Measurements from ENCODE around the gene PLA2R1. TPM values are rescaled to one million over a fixed set of nuclear protein-coding genes. Genes with fewer than 3 reads are reported as not detected.

The PLA2R1 gene
- total RNA-seq, 1 donor from 2014 or later, result 46.5 TPM

DNA sequence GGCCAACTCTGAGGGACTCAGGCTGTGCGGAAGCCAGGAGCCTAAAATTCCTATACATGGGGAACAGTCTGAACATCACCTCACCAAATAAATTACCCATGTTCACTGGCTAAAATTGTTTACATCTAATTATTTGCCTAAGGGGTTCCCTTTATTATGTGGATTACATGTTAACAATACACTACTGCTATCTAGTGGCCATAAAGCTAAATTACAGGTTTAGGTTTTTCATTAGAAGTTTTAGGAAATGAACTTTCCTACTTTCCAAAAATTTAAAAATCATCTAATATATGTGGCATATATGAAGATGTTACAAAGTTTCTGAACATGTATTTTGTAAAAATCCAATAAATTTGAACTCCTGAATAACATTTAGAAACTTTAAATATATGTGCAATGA lies 40.3 kb downstream of the PLA2R1 start:
- TF ChIP-seq, protein P1, sequence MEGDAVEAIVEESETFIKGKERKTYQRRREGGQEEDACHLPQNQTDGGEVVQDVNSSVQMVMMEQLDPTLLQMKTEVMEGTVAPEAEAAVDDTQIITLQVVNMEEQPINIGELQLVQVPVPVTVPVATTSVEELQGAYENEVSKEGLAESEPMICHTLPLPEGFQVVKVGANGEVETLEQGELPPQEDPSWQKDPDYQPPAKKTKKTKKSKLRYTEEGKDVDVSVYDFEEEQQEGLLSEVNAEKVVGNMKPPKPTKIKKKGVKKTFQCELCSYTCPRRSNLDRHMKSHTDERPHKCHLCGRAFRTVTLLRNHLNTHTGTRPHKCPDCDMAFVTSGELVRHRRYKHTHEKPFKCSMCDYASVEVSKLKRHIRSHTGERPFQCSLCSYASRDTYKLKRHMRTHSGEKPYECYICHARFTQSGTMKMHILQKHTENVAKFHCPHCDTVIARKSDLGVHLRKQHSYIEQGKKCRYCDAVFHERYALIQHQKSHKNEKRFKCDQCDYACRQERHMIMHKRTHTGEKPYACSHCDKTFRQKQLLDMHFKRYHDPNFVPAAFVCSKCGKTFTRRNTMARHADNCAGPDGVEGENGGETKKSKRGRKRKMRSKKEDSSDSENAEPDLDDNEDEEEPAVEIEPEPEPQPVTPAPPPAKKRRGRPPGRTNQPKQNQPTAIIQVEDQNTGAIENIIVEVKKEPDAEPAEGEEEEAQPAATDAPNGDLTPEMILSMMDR (IDR thresholded peaks at IDR 0.05), result peak; percentile 73
- H3K4me1 Mint-ChIP-seq (ENCODE audit: low read depth), result peaks cover 3% of the 10 kb centered on the region
- no peak overlapping the region for H3K27ac Mint-ChIP-seq (ENCODE audit: unreplicated experiment)
- peaks cover 51% of the 10 kb centered on the region for H3K36me3 Mint-ChIP-seq (ENCODE audit: low read depth)
- no peak for DNase-seq (ENCODE audit: low spot score)
- H3K4me3 Mint-ChIP-seq (ENCODE audit: unreplicated experiment), result no peak overlapping the region
- H3K9me3 Mint-ChIP-seq (ENCODE audit: low read depth), result peaks cover 3% of the 10 kb centered on the region
- no peaks in the 10 kb centered on the region for H3K27me3 Mint-ChIP-seq (ENCODE audit: low read depth)

DNA sequence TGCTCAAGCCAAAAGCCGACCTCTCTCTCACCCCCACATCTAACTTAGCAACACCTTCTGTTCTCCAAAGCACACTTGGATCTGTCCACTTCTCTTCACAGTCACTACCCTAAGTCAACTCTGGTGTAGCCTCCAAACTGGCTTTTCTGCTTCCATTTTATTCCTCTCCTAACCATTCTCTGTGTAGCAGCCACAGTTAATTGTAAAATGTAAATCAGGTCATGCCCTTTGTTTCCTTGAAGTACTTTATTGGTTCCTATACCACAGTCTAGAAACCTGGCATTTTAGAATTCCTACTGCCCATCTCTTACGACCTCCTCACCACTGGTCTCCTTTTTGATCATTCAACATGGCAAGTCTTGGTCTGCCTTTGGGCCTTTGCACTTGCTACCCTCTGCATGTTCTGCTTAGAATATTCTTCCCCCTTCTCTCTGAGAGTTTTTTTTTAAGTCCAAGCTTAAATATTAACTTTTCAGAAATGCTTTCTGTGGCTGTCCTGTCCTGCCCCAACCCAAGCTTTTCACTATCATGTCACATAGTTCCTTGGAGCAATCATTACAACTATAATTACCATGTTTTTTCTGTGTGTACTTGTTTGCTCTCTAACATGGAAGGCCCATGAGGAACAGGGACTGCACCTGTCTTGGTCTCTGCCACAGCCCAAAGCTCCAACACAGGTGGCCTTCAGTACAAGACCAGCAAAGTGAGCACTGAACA lies 42.9 kb downstream of the PLA2R1 start:
- TF ChIP-seq, protein P1 (IDR thresholded peaks at IDR 0.05), result no peak
- no peak overlapping the region for H3K4me3 Mint-ChIP-seq (ENCODE audit: unreplicated experiment)

DNA sequence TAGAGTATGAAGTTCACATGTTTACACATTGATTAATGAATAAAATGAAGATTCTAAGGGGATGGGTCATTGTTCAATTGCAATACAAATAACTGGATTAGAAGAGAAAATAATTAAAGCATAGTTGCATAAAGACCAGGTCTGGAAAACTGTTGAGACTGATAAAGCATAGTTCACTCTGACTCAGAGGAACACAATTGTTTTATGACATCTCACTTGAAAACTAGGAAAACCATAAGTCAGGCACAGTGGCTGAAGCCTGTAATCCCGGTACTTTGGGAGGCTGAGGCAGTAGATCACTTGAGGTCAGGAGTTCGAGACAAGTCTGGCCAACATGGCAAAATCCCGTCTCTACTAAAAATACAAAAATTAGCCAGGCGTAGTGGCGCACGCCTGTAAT lies 46.7 kb downstream of the PLA2R1 start:
- TF ChIP-seq, protein P1 (IDR thresholded peaks at IDR 0.05), result no peak
- Mint-ChIP-seq H3K27me3 (ENCODE audit: low read depth) (no peaks in the 10 kb centered on the region), H3K9me3 (ENCODE audit: low read depth) (no peaks in the 10 kb centered on the region), H3K4me3 (ENCODE audit: unreplicated experiment) (no peak overlapping the region), H3K27ac (ENCODE audit: unreplicated experiment) (peak overlapping the region; percentile 5), H3K4me1 (ENCODE audit: low read depth) (peaks cover 15% of the 10 kb centered on the region), H3K36me3 (ENCODE audit: low read depth) (peaks cover 44% of the 10 kb centered on the region)
- DNase-seq (ENCODE audit: low spot score), result no peak

More for the DNA sequence above, 42.9 kb downstream of the PLA2R1 start:
- Mint-ChIP-seq H3K27ac (ENCODE audit: unreplicated experiment) (no peak overlapping the region), H3K36me3 (ENCODE audit: low read depth) (peaks cover 56% of the 10 kb centered on the region), H3K4me1 (ENCODE audit: low read depth) (peaks cover 5% of the 10 kb centered on the region), H3K9me3 (ENCODE audit: low read depth) (peaks cover 3% of the 10 kb centered on the region), H3K27me3 (ENCODE audit: low read depth) (no peaks in the 10 kb centered on the region)
- no peak for DNase-seq (ENCODE audit: low spot score)

DNA sequence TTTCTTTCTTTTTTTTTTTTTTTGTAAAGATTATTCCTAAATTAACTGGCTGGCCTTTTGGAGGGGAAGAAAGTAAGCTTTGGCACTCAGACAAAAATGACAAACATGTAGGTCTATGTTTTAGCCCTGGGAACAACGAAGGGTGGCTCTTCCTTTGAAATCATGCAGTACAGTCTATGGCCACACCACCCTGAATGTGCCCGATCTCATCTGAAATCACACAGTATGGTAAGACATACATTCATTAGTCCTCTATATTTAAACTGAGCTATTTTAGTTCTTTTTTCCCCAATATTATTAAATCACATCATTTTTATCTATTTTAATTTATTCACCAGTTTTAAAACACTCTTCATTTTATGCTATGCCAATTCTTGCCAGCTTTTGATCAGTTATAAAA lies 48.2 kb downstream of the PLA2R1 start:
- no peak overlapping the region for H3K4me3 Mint-ChIP-seq (ENCODE audit: unreplicated experiment)
- H3K27ac Mint-ChIP-seq (ENCODE audit: unreplicated experiment), result no peak overlapping the region
- no peaks in the 10 kb centered on the region for H3K27me3 Mint-ChIP-seq (ENCODE audit: low read depth)
- H3K4me1 Mint-ChIP-seq (ENCODE audit: low read depth), result peaks cover 20% of the 10 kb centered on the region
- no peaks in the 10 kb centered on the region for H3K9me3 Mint-ChIP-seq (ENCODE audit: low read depth)
- no peak for DNase-seq (ENCODE audit: low spot score)
- TF ChIP-seq, protein P1 (IDR thresholded peaks at IDR 0.05), result peak; percentile 48
- peaks cover 42% of the 10 kb centered on the region for H3K36me3 Mint-ChIP-seq (ENCODE audit: low read depth)

DNA sequence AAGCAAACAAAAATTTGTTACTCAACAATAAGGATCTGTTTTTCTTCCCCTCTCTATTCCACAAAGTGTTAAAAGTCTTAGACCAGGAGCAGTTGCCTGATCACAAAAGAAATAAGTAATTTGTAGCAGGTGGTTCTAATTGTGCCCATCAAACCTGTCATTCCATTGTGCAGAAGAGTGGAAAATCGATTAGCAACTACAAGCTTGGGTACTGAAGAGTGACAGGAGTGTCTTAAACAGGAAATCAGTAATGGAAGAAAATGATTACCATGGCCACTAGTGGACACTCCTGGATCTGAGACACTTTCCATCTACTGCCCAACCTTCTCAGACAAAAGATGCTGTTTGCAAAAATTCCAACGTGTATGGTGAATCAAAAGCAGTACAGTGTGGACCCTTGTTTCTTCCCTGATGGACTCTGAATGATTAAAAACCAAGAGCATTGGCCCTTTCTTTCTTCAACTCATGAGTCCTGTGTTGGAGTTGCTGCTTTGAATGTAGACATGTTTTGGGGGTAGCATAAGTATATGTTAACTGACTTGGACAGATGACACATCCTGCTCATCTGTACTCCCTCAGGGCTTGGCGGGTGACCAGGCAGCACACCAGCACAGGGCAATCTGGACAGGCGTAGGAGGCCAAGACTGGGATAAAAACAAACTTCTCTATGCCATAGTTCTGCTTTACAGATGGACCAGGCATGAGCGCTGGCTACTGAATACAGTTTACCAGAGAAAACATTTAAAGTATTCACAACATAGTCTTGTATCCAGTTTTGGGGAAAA lies 51.9 kb downstream of the PLA2R1 start:
- peaks cover 36% of the 10 kb centered on the region for H3K36me3 Mint-ChIP-seq (ENCODE audit: low read depth)
- no peak overlapping the region for H3K4me3 Mint-ChIP-seq (ENCODE audit: unreplicated experiment)
- H3K4me1 Mint-ChIP-seq (ENCODE audit: low read depth), result peaks cover 40% of the 10 kb centered on the region
- H3K27me3 Mint-ChIP-seq (ENCODE audit: low read depth), result no peaks in the 10 kb centered on the region
- H3K9me3 Mint-ChIP-seq (ENCODE audit: low read depth), result no peaks in the 10 kb centered on the region
- TF ChIP-seq, protein P1 (IDR thresholded peaks at IDR 0.05), result no peak
- no peak for DNase-seq (ENCODE audit: low spot score)
- no peak overlapping the region for H3K27ac Mint-ChIP-seq (ENCODE audit: unreplicated experiment)

All from chondrocyte (in vitro differentiated cells).